Natural killer cell (primary cell): Measurements from ENCODE around the gene METTL25. TPM values are rescaled to one million over a fixed set of nuclear protein-coding genes. Genes with fewer than 3 reads are reported as not detected.

Experiments
- ATAC-seq, 3 donors: fragments of 150-1000 bp in 2 of 3; fragments of 200-7000 bp in 1 of 3; cut with Tn5 transposase; 1 replicate in 1 of 3; 2 replicates in 2 of 3; pipeline ENCODE4 v1.10.0; 2021; ENCODE audit warnings: mild to moderate bottlenecking in 2 of 3, moderate library complexity in 2 of 3
- DNase-seq, 2 donors: peaks; one replicate each; pipeline versions ENCODE4 v3.0.0 to v3.0.0-alpha.2; 2013 to 2021; ENCODE audit warnings: mixed read lengths in 1 of 2
- H3K27ac ChIP-seq: one replicate; pipeline ENCODE4 v1.5.1; 2013; ENCODE audit warnings: mild to moderate bottlenecking, low read length
- H3K27me3 ChIP-seq: one replicate; pipeline ENCODE4 v1.6.1; 2013; ENCODE audit warnings: low read length; ENCODE audit not compliant: control insufficient read depth, insufficient read depth
- H3K36me3 ChIP-seq: one replicate; pipeline ENCODE4 v1.6.1; 2013; ENCODE audit warnings: low read length; ENCODE audit not compliant: control insufficient read depth, insufficient read depth
- H3K4me1 ChIP-seq: one replicate; pipeline ENCODE4 v1.6.1; 2013; ENCODE audit warnings: low read length; ENCODE audit not compliant: control insufficient read depth, insufficient read depth
- H3K4me3 ChIP-seq: one replicate; pipeline ENCODE4 v1.5.1; 2013; ENCODE audit warnings: low read length
- H3K9me3 ChIP-seq: one replicate; pipeline ENCODE4 v1.6.1; 2013; ENCODE audit warnings: low read length; ENCODE audit not compliant: control insufficient read depth, insufficient read depth
- H3K27ac Mint-ChIP-seq, 2 donors: one replicate each; pipeline ENCODE4 v1.8.0; 2022; ENCODE audit warnings: mild to moderate bottlenecking in 2 of 2, mixed read lengths in 2 of 2, moderate library complexity in 1 of 2
- H3K27me3 Mint-ChIP-seq, 2 donors: one replicate each; pipeline ENCODE4 v1.8.0; 2022; ENCODE audit warnings: low read depth in 2 of 2, mixed read lengths in 2 of 2
- H3K36me3 Mint-ChIP-seq: one replicate; pipeline ENCODE4 v1.8.0; 2022; ENCODE audit warnings: mixed read lengths
- H3K4me1 Mint-ChIP-seq, 2 donors: one replicate each; pipeline ENCODE4 v1.8.0; 2022; ENCODE audit warnings: mixed read lengths in 2 of 2
- H3K4me3 Mint-ChIP-seq: one replicate; pipeline ENCODE4 v1.8.0; 2022; ENCODE audit warnings: mild to moderate bottlenecking, moderate library complexity, mixed read lengths
- H3K9me3 Mint-ChIP-seq, 2 donors: one replicate each; pipeline ENCODE4 v1.8.0; 2022; ENCODE audit warnings: mixed read lengths in 2 of 2
- CTCF ChIP-seq: fragments of 200-600 bp; IDR thresholded peaks from one replicate; pipeline ENCODE4 v1.8.0; 2022; ENCODE audit warnings: antibody characterized with exemption
- WGBS: methylation state at CpG from one replicate; pipeline ENCODE4 v1.1.7; 2013; ENCODE audit warnings: missing lambda C conversion rate; ENCODE audit not compliant: insufficient coverage; 5-methylcytosine and 5-hydroxymethylcytosine counted together
- intact Hi-C: fragments of 100-400 bp; cut with micrococcal nuclease; formaldehyde crosslinking; loops from one replicate; pipeline ENCODE4 v1.14.2; 2022
- total RNA-seq, 4 donors: library from RNA; stranded (reverse); fragments of 120-200 nt in 1 of 4; gene quantifications; one replicate each; pipeline versions ENCODE4 v1.2.3 to v1.2.4, GENCODE V29; 2013 to 2022

Gene METTL25
- total RNA-seq, 3 donors from 2014 or later (not counting 1 experiment from before 2014, with no cell fraction given) = 15.4 to 21.2 (median 17.8) TPM

- H3K36me3 Mint-ChIP-seq = peaks cover 9% of the 10 kb centered on the region
- Histone ChIP-seq H3K4me3 (no peak overlapping the region), H3K9me3 (no peaks in the 10 kb centered on the region), H3K27me3 (no peaks in the 10 kb centered on the region), H3K27ac (no peak overlapping the region), H3K36me3 (peaks cover 12% of the 10 kb centered on the region), H3K4me1 (no peaks in the 10 kb centered on the region)
- no CpG with 5 or more reads among the region's 2 CpGs for WGBS
- H3K9me3 Mint-ChIP-seq = no peaks in the 10 kb centered on the region
- H3K4me1 Mint-ChIP-seq = no peaks in the 10 kb centered on the region
- intact Hi-C loops = no loop called here
- ATAC-seq (no peak), DNase-seq (no peak)
- no peak for TF ChIP-seq CTCF
- no peak overlapping the region for H3K4me3 Mint-ChIP-seq
- H3K27ac Mint-ChIP-seq = no peak overlapping the region
- H3K27me3 Mint-ChIP-seq = no peaks in the 10 kb centered on the region
Measured at GRCh38 chr12:82456633-82457032, 98.3 kb downstream of the METTL25 start.

- intact Hi-C loops = no loop called here
- Mint-ChIP-seq H3K4me3 (no peak overlapping the region), H3K4me1 (no peaks in the 10 kb centered on the region), H3K27ac (no peak overlapping the region), H3K27me3 (no peaks in the 10 kb centered on the region), H3K36me3 (peaks cover 9% of the 10 kb centered on the region), H3K9me3 (no peaks in the 10 kb centered on the region)
- no peak overlapping the region for H3K27ac ChIP-seq
- peaks cover 12% of the 10 kb centered on the region for H3K36me3 ChIP-seq
- H3K27me3 ChIP-seq = no peaks in the 10 kb centered on the region
- 92% methylated on average over 1 of the region's 1 CpG for WGBS
- no peak for ATAC-seq
- no peaks in the 10 kb centered on the region for H3K4me1 ChIP-seq
- DNase-seq = no peak
- H3K9me3 ChIP-seq = no peaks in the 10 kb centered on the region
- no peak overlapping the region for H3K4me3 ChIP-seq
- TF ChIP-seq CTCF = no peak
Measured at GRCh38 chr12:82458101-82458500, 99.8 kb downstream of the METTL25 start.

- TF ChIP-seq CTCF = no peak
- no peak overlapping the region for H3K27ac Mint-ChIP-seq
- H3K4me3 Mint-ChIP-seq = no peak overlapping the region
- H3K9me3 Mint-ChIP-seq = no peaks in the 10 kb centered on the region
- WGBS = no CpG with 5 or more reads among the region's 1 CpG
- no peaks in the 10 kb centered on the region for H3K4me1 Mint-ChIP-seq
- Histone ChIP-seq H3K27me3 (no peaks in the 10 kb centered on the region), H3K36me3 (peaks cover 12% of the 10 kb centered on the region), H3K4me3 (no peak overlapping the region), H3K27ac (no peak overlapping the region), H3K4me1 (no peaks in the 10 kb centered on the region), H3K9me3 (no peaks in the 10 kb centered on the region)
- no peaks in the 10 kb centered on the region for H3K27me3 Mint-ChIP-seq
- intact Hi-C loops = no loop called here
- H3K36me3 Mint-ChIP-seq = peaks cover 9% of the 10 kb centered on the region
- ATAC-seq = no peak
- DNase-seq = no peak
Measured at GRCh38 chr12:82461393-82461792, 103.1 kb downstream of the METTL25 start.

- no peak for ATAC-seq
- Mint-ChIP-seq H3K9me3 (no peaks in the 10 kb centered on the region), H3K36me3 (peaks cover 9% of the 10 kb centered on the region), H3K27me3 (no peaks in the 10 kb centered on the region), H3K27ac (no peak overlapping the region), H3K4me3 (no peak overlapping the region), H3K4me1 (no peaks in the 10 kb centered on the region)
- DNase-seq = no peak
- TF ChIP-seq CTCF = no peak
- intact Hi-C loops = no loop called here
- Histone ChIP-seq H3K4me1 (no peaks in the 10 kb centered on the region), H3K27me3 (no peaks in the 10 kb centered on the region), H3K36me3 (peaks cover 11% of the 10 kb centered on the region), H3K9me3 (no peaks in the 10 kb centered on the region), H3K4me3 (no peak overlapping the region), H3K27ac (no peak overlapping the region)
- 63% methylated on average over 3 of the region's 3 CpGs for WGBS
Measured at GRCh38 chr12:82461836-82462235, 103.5 kb downstream of the METTL25 start.
